ENCODE results near the gene NSF. TPM values are rescaled to one million over a fixed set of nuclear protein-coding genes. Genes with fewer than 3 reads are reported as not detected.

The NSF gene
- total and polyA plus RNA-seq, 10 of the 15 experiments (the other 5 are each of a cell fraction or from before 2014, with no cell fraction given), result 6.8 to 25.6 (median 16.8) TPM

GRCh38 chr17:46730026-46730425 is 139.6 kb downstream of the NSF start:
- 98% methylated on average over 2 of the region's 2 CpGs for WGBS (ENCODE audit: insufficient coverage, insufficient replicate concordance, low lambda C conversion rate, missing lambda C conversion rate)
- Histone ChIP-seq H3K4me3 (no peak overlapping the region), H3K4me2 (ENCODE audit: control insufficient read depth, insufficient read depth) (no peak overlapping the region), H3K36me3 (ENCODE audit: control insufficient read depth in 2 of 2, insufficient read depth in 2 of 2, low read length in 1 of 2) (peaks cover 0 to 9% of the 10 kb centered on the region in 2 experiments; a peak in 1 of 4 replicates), H3K79me2 (ENCODE audit: control insufficient read depth, insufficient read depth, low read length) (no peaks in the 10 kb centered on the region), H4K20me1 (ENCODE audit: control insufficient read depth, insufficient read depth) (no peaks in the 10 kb centered on the region), H3K27me3 (replicated peaks in 1 of 2; ENCODE audit: control insufficient read depth in 2 of 2, insufficient read depth in 2 of 2, low read length in 1 of 2) (no peaks in the 10 kb centered on the region), H3K9me3 (replicated peaks; ENCODE audit: control insufficient read depth, insufficient read depth, low read length) (no peaks in the 10 kb centered on the region), H3K9ac (ENCODE audit: control insufficient read depth, insufficient read depth, low read length) (no peak overlapping the region), H2AFZ (ENCODE audit: control insufficient read depth, low read depth, low read length) (no peak overlapping the region), H3K27ac (ENCODE audit: control insufficient read depth, insufficient read depth) (no peak overlapping the region), H3K4me1 (ENCODE audit: control insufficient read depth, insufficient read depth, low read length) (no peaks in the 10 kb centered on the region)
- no TSS peak for BruUV-seq (replicated peaks)
- ChIA-PET RAD21 (ENCODE audit: unreplicated experiment) (no interaction called here), POLR2A (no interaction called here), CTCF (no interaction called here), SMC1A (ENCODE audit: uncharacterized antibody, unreplicated experiment) (no interaction called here)
- ATAC-seq, result no peak
- no peak for TF ChIP-seq SP1 (IDR thresholded peaks at IDR 0.05; ENCODE audit: low read depth, low read length)
- no peak for TF ChIP-seq ETV6 (conservative IDR thresholded peaks at IDR 0.05 in 1 of 2, IDR thresholded peaks at IDR 0.05 in 1 of 2; ENCODE audit: borderline replicate concordance in 1 of 2, low read depth in 1 of 2)
- no peak for TF ChIP-seq STAT3 (IDR thresholded peaks at IDR 0.05; ENCODE audit: low read depth, low read length)
- TF ChIP-seq CBX3 (IDR thresholded peaks at IDR 0.05; ENCODE audit: borderline replicate concordance, low read depth), result no peak
- TF ChIP-seq ZBTB33 (IDR thresholded peaks at IDR 0.05), result no peak
- TF ChIP-seq NFIC (IDR thresholded peaks at IDR 0.05; ENCODE audit: low read depth, low read length), result no peak
- TF ChIP-seq SUPT20H (IDR thresholded peaks at IDR 0.05; ENCODE audit: borderline replicate concordance, control insufficient read depth, low read depth, low read length), result no peak
- no peak for TF ChIP-seq RB1 (IDR thresholded peaks at IDR 0.05; ENCODE audit: borderline replicate concordance)
- TF ChIP-seq NFYA (IDR thresholded peaks at IDR 0.05; ENCODE audit: borderline replicate concordance, low read depth, low read length), result no peak
- TF ChIP-seq BRCA1 (IDR thresholded peaks at IDR 0.05; ENCODE audit: low read depth, low read length), result no peak
- no peak for TF ChIP-seq HDGF (IDR thresholded peaks at IDR 0.05)
- no peak for TF ChIP-seq JUND (IDR thresholded peaks at IDR 0.05; ENCODE audit: low read depth, low read length)
- TF ChIP-seq ATF2 (IDR thresholded peaks at IDR 0.05; ENCODE audit: low read length), result no peak
- TF ChIP-seq ASH2L (IDR thresholded peaks at IDR 0.05; ENCODE audit: borderline replicate concordance, low read depth), result no peak
- no peak for TF ChIP-seq PKNOX1 (IDR thresholded peaks at IDR 0.05)
- no peak for TF ChIP-seq KAT2A (conservative IDR thresholded peaks at IDR 0.05; ENCODE audit: control insufficient read depth, low read depth, low read length)
- no peak for TF ChIP-seq CREM (IDR thresholded peaks at IDR 0.05; ENCODE audit: low read depth)
- intact Hi-C loops (cut with micrococcal nuclease; ENCODE audit: unreplicated experiment) (no loop called here), in situ Hi-C loops (cut with MboI) (no loop called here)
- no peak for FAIRE-seq
- DNase-seq (ENCODE audit: low read depth, low spot score), result no peak

All from GM12878 (cell line).